Keratinocyte (primary cell): Measurements from ENCODE around the gene KANTR.

Source experiments
- CTCF ChIP-seq, 3 experiments: IDR thresholded peaks in 1 of 3; conservative IDR thresholded peaks in 1 of 3; optimal IDR thresholded peaks in 1 of 3; 2 replicates in 2 of 3; 3 replicates in 1 of 3; pipeline versions ENCODE3 to v1.5.1; 2011; ENCODE audit warnings: low read length in 3 of 3, mild to moderate bottlenecking in 3 of 3, moderate library complexity in 2 of 3, control low read depth in 1 of 3, inconsistent platforms in 1 of 3; ENCODE audit not compliant: insufficient read depth in 2 of 3; ENCODE audit errors: extremely low read depth in 1 of 3
- EZH2 ChIP-seq: IDR thresholded peaks from one replicate; pipeline ENCODE4 v1.6.1; 2012; ENCODE audit warnings: inconsistent platforms, mild to moderate bottlenecking, low read length, moderate library complexity

DNA sequence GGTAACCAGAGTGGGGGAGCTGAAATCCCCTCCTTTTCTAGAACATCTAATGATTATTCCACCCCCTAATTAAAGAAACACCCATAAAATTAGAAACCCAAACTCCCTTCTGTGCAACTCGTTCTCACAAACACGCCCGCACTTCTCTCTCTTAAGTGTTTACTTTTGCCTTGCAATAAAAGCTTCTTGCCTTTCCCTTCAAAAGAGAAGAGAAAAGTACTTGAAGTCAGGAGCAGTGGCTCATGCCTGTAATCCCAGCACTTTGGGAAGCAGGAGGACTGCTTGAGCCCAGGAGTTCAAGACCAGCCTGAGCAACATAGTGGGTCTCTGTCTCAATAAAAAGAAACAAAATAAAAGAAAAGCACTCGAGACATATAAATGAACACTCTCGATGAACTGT lies 48.9 kb upstream of the KANTR start:
- no peak for TF ChIP-seq EZH2
- no peak for TF ChIP-seq CTCF (optimal IDR thresholded peaks at IDR 0.05 in 1 of 3, IDR thresholded peaks at IDR 0.05 in 1 of 3, conservative IDR thresholded peaks at IDR 0.05 in 1 of 3; ENCODE audit: extremely low read depth in 1 of 3, insufficient read depth in 2 of 3, low read length in 3 of 3)
